Measurements from ENCODE around the gene AKAP9.
"Not testable (repeated sequence)": the region's sequence is repeated elsewhere in the genome, so short reads cannot be mapped to it uniquely, and the experiment has no call there.

The AKAP9 gene

GRCh38 chr7:91947948-91948347, 7.3 kb downstream of the AKAP9 start:
- Histone ChIP-seq H3K9me2 (replicated peaks; ENCODE audit: insufficient read depth, low read length) (no peaks in the 10 kb centered on the region), H3K79me2 (ENCODE audit: insufficient read depth, low read length) (peaks cover 32% of the 10 kb centered on the region), H2AFZ (ENCODE audit: low read depth, low read length, severe bottlenecking) (no peak overlapping the region), H4K20me1 (ENCODE audit: low read depth, low read length) (peaks cover 3% of the 10 kb centered on the region; the same call in 1 of the 2 replicates), H3K27ac (ENCODE audit: low read depth, low read length) (no peak overlapping the region), H3K4me3 (ENCODE audit: insufficient read depth, low read length, poor library complexity, severe bottlenecking) (no peak overlapping the region), H3K9me3 (ENCODE audit: insufficient read depth, low read length) (no peaks in the 10 kb centered on the region), H3K9ac (ENCODE audit: low read length) (no peak overlapping the region), H3K4me2 (ENCODE audit: low read depth, low read length, poor library complexity, severe bottlenecking) (no peak overlapping the region), H3K27me3 (ENCODE audit: low read length) (no peaks in the 10 kb centered on the region), H3K36me3 (ENCODE audit: low read length) (no peaks in the 10 kb centered on the region), H3F3A (ENCODE audit: insufficient read depth) (no peaks in the 10 kb centered on the region)
- TF ChIP-seq CTCF (IDR thresholded peaks at IDR 0.05; ENCODE audit: insufficient read depth, low read length, poor library complexity, severe bottlenecking) (no peak), EZH2phosphoT487 (conservative IDR thresholded peaks at IDR 0.05; ENCODE audit: low read length) (no peak)

- no peak overlapping the region for H2AFZ ChIP-seq (ENCODE audit: low read depth, low read length, severe bottlenecking)
- H3K4me3 ChIP-seq (ENCODE audit: insufficient read depth, low read length, poor library complexity, severe bottlenecking) = no peak overlapping the region
- H3K36me3 ChIP-seq (ENCODE audit: low read length) = no peaks in the 10 kb centered on the region
- no peak overlapping the region for H3K27ac ChIP-seq (ENCODE audit: low read depth, low read length)
- no peaks in the 10 kb centered on the region for H3K27me3 ChIP-seq (ENCODE audit: low read length)
- H4K20me1 ChIP-seq (ENCODE audit: low read depth, low read length) = no peaks in the 10 kb centered on the region
- no peak overlapping the region for H3K4me2 ChIP-seq (ENCODE audit: low read depth, low read length, poor library complexity, severe bottlenecking)
- no peaks in the 10 kb centered on the region for H3F3A ChIP-seq (ENCODE audit: insufficient read depth)
- TF ChIP-seq EZH2phosphoT487 (conservative IDR thresholded peaks at IDR 0.05; ENCODE audit: low read length) (no peak), CTCF (IDR thresholded peaks at IDR 0.05; ENCODE audit: insufficient read depth, low read length, poor library complexity, severe bottlenecking) (no peak)
- no peak overlapping the region for H3K9ac ChIP-seq (ENCODE audit: low read length)
- H3K9me3 ChIP-seq (ENCODE audit: insufficient read depth, low read length) = no peaks in the 10 kb centered on the region
- no peaks in the 10 kb centered on the region for H3K9me2 ChIP-seq (replicated peaks; ENCODE audit: insufficient read depth, low read length)
- H3K79me2 ChIP-seq (ENCODE audit: insufficient read depth, low read length) = peaks cover 28% of the 10 kb centered on the region
These were observed 8.8 kb downstream of the AKAP9 start for GRCh38 chr7:91949221-91950009.

GRCh38 chr7:91953618-91954017, 13.0 kb downstream of the AKAP9 start:
- Histone ChIP-seq H3K9ac (ENCODE audit: low read length) (no peak overlapping the region), H3K36me3 (ENCODE audit: low read length) (no peaks in the 10 kb centered on the region), H2AFZ (ENCODE audit: low read depth, low read length, severe bottlenecking) (no peak overlapping the region), H3F3A (ENCODE audit: insufficient read depth) (peaks cover 9% of the 10 kb centered on the region; the same call in 1 of the 2 replicates), H3K79me2 (ENCODE audit: insufficient read depth, low read length) (peaks cover 17% of the 10 kb centered on the region), H3K4me3 (ENCODE audit: insufficient read depth, low read length, poor library complexity, severe bottlenecking) (no peak overlapping the region), H3K4me2 (ENCODE audit: low read depth, low read length, poor library complexity, severe bottlenecking) (no peak overlapping the region), H4K20me1 (ENCODE audit: low read depth, low read length) (peaks cover 9% of the 10 kb centered on the region; the same call in 1 of the 2 replicates), H3K27ac (ENCODE audit: low read depth, low read length) (no peak overlapping the region), H3K9me3 (ENCODE audit: insufficient read depth, low read length) (no peaks in the 10 kb centered on the region), H3K27me3 (ENCODE audit: low read length) (no peaks in the 10 kb centered on the region), H3K9me2 (replicated peaks; ENCODE audit: insufficient read depth, low read length) (no peaks in the 10 kb centered on the region)
- TF ChIP-seq EZH2phosphoT487 (conservative IDR thresholded peaks at IDR 0.05; ENCODE audit: low read length) (no peak), CTCF (IDR thresholded peaks at IDR 0.05; ENCODE audit: insufficient read depth, low read length, poor library complexity, severe bottlenecking) (peak; percentile 77)

GRCh38 chr7:91956464-91956863, 15.8 kb downstream of the AKAP9 start:
- not testable (repeated sequence) for H3K4me3 ChIP-seq (ENCODE audit: insufficient read depth, low read length, poor library complexity, severe bottlenecking); H3K79me2 ChIP-seq (ENCODE audit: insufficient read depth, low read length); H3K36me3 ChIP-seq (ENCODE audit: low read length); H3K9me2 ChIP-seq (replicated peaks; ENCODE audit: insufficient read depth, low read length); H3K9me3 ChIP-seq (ENCODE audit: insufficient read depth, low read length); H3K27me3 ChIP-seq (ENCODE audit: low read length); H3K4me2 ChIP-seq (ENCODE audit: low read depth, low read length, poor library complexity, severe bottlenecking); H3K27ac ChIP-seq (ENCODE audit: low read depth, low read length); H2AFZ ChIP-seq (ENCODE audit: low read depth, low read length, severe bottlenecking); H3K9ac ChIP-seq (ENCODE audit: low read length); H4K20me1 ChIP-seq (ENCODE audit: low read depth, low read length); H3F3A ChIP-seq (ENCODE audit: insufficient read depth)
